CD4-positive, alpha-beta T cell treated with Interleukin-6 for 4 hours (primary cell): ENCODE results near the gene ACP4.
"Not testable (repeated sequence)": the region's sequence is repeated elsewhere in the genome, so short reads cannot be mapped to it uniquely, and the experiment has no call there.

Experiments
- DNase-seq: peaks from one replicate; pipeline ENCODE4 v3.0.0-alpha.2; 2020; ENCODE audit warnings: mixed read lengths

Gene ACP4

DNA sequence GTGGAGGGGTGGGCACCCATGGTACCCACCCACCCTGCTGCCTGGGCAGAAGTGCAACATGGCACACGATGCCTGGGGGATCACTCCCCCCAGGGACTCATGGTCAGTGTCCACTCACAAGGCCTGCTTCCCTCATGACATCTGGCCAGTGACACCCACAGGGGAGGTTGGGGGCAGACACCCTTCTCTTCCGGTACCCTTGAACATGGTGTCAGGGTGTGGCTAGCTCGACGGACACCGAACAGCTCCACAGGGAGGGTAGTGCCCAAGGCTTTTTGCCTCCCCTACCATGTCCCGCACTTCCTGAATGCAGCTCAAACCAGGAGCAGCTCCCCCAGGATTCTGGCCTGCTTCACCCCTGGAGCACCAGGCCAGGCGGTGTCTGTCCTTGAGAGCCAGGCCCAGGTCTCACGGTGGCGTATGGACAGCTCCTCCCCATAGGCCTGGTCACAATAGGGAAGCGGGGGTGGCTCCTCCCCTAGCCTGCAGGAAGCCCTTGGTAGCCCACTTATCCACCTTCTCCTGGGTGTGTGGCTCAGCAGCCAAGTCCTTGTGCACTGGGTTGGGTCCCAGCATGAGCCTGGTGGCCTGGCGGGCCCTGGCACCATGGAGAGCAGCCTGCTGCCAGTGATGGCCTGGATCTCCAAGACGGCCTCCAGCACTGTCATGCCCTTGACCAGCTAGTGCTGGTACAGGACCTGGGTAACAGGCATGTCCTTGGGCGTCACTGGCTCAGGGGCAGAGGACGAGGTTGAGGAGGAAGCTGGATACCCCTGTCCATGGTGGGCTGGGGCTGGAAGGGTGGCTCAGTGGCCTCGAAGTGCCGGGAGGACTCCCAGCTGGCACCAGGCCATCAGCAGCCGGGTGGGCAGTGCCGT is 7.8 kb downstream of the ACP4 start:
- DNase-seq: no peak

DNA sequence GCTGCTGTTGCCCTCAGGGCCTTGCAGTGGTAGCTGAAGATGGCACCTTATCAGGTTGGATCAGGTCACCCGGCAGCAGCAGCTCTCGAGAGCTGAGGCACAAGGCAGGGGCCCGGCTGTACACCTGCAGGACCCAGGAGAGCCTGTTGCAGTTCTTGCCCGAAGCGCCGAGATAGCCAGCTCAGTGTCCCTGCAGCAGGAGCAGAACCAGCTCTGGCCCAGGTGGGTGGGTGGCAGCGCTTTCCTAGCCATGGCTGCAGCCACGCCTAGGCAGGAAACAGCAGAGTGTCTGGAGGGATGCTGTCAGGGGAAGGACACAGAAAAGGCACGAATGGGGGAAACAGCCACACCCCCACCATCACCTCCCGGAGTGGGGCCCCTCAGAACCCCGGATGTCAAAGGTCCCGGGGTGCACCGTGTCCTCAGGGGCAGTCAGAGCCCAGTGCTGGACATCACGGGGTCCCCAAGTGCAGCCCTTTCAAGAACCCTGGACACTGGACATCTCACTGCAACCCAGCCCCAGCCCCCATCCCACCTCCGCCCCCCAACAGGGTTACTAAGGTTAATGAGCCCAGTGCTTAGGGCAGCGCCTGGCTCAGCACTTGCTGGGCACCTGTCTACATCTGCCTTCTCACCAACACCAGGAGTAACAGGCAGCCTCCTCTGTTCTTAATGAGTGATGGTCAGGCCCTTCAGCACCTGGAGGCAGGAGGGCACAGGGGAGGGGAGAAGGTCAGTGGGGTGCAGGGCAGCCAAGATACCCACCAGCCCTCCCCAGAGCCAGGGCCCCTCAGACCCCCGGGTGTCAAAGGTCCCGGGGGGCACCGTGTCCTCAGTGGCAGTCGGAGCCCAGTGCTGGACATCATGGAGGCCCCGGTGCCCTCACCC is 8.7 kb downstream of the ACP4 start:
- DNase-seq: no peak

DNA sequence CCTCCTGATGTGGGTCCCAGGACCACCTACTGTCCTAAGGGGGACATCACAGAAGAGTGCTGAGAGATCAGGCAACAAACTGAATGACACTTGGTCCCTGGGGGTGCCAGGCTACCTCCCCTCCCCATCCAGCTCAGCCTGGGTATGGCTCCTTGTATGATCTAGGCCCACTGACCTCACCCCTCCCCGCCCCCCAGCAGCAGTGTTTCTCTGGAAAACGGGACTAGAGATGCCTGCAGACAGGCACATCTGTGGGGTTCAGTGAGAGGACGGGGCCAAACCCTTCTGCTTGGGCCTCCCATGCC is 9.3 kb downstream of the ACP4 start:
- no peak for DNase-seq

GRCh38 chr19:50801107-50801506 is 10.9 kb downstream of the ACP4 start:
- no peak for DNase-seq

DNA sequence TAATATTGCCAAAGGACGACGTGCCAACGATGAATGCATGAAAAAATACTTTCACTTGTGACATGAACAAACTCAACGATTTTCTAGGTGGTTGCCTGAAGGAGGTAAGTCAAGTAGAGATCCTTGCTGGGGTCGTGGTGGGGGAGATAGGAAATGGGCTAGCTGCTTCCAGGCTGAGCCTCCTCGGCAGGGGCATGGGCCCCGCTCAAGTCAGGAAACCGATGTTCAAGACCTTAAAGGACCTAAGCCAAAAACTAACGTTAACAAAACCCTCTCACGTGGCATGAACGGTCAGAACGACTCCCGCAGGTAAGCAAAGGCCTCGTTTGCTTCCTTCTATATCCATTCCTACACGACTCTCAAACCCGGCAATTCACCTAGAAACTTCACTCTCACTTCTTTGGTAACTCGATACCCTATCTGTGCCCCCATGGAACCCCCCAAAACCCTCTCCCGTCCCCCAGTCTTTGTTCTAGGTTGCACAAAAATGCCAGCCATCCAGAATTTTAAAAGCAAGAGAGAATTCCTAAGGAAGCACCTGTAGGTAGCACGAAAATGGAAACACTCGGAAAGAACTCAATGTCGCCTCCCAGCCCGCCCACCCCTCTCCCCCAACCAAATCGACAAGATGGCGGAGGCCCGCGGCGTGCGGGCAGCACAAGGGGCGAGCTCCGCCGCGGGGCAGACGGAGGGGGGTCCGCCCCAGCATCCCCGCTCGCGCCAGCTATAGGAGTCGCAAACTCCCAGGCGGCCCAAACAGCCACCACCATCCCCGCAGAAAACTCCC is 13.6 kb downstream of the ACP4 start:
- peak; percentile 28 for DNase-seq

- DNase-seq: peak; percentile 99
Measured at GRCh38 chr19:50804420-50805272, 14.4 kb downstream of the ACP4 start.

- no peak for DNase-seq
Measured at GRCh38 chr19:50808856-50809255, 18.6 kb downstream of the ACP4 start.

GRCh38 chr19:50811622-50812238 is 21.5 kb downstream of the ACP4 start:
- DNase-seq: not testable (repeated sequence)

GRCh38 chr19:50812474-50812873 is 22.3 kb downstream of the ACP4 start:
- DNase-seq: no peak

DNA sequence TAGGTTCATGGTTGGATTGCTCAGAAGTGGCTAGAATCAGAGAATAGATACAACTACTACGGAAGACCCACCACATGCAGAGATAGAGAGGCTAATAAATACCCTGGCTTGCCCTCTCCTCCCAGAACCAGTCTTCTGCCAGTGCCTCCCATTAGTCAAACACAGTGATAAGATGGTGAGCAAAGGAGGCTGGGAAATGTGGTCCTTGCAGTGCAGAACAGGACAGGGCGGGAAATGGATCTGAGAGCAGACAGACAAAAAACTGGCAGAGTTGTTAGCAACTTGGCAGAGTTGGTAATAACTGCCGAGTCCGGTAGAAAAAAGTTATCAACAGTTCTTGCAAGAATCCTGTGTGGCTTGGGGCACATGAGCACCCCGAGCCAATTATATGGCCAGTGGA is 24.7 kb downstream of the ACP4 start:
- DNase-seq: no peak

GRCh38 chr19:50815439-50815838 is 25.2 kb downstream of the ACP4 start:
- DNase-seq: no peak

- DNase-seq: peak; percentile 46
Measured at GRCh38 chr19:50817941-50818858, 28.0 kb downstream of the ACP4 start.

DNA sequence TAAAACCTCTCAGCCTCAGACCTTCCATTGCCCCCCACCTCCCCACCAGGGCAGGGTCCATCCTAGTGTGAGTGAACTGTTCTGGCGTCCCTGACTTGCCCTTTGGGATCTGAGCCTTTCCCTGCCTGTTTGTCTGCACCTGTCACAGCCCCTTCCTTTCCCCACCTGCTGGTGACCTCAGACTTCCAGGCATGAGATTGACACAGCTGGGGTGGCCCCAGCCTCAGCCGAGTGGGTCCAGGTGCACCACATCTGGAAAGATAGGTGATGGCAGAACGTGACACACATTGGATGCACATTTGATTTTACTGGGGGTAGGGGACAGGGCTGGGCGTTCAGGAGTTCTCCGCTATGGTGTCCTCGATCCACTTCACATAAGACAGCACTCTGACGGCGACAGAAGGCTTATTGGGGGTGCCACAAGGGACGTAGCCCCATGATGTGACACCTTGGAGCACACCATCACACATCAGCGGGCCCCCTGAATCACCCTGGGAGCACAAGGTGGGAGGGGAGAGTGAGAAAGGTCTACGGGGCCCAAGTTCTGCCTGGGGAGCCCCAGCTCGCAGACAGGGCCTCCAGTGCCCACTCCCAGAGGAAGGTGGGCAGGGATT is 28.8 kb downstream of the ACP4 start:
- DNase-seq: no peak

GRCh38 chr19:50819636-50820035 is 29.4 kb downstream of the ACP4 start:
- no peak for DNase-seq

GRCh38 chr19:50820086-50820485 is 29.9 kb downstream of the ACP4 start:
- DNase-seq: no peak

GRCh38 chr19:50820549-50821247 is 30.5 kb downstream of the ACP4 start:
- no peak for DNase-seq

DNA sequence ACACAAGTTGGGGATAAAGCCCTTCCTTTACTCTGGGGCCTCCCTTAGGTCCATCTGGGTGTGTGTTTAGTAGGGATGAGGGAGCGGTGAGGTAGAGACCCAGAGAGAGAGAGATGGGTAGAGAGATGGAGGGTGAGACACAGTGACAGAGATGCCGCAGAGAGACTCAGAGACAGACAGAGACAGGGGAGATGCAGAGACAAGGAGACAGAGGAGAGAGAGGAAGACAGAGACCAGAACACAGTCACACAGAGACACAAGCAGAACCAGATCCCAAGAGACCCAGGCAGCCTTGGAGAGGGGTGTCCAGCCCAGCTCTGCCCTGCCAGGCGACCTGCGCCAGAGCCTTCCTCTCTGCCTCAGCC is 31.0 kb downstream of the ACP4 start:
- no peak for DNase-seq

DNA sequence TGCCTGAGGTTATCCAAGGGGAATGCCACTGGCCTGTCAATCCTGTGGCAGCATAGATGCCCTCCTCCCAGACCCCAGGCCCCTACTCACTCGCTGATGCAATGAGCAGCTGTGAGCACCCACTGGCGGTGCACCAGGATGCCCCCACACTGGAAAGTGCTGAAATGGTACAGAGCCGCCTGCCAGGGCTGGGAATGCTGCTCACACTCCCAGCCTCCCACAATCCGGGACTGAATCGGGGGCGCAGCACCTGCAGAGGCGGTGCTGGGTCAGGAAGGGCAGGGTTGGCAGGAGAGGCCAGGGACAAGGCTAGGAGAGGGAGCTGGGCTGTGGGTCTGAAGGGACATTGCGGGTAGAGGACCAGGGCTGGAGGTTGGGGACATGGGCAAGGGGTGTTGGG is 31.4 kb downstream of the ACP4 start:
- DNase-seq: no peak

- no peak for DNase-seq
Measured at GRCh38 chr19:50822661-50823208, 32.5 kb downstream of the ACP4 start.
